H1 (cell line): ENCODE data around the gene S100A14. TPM values are rescaled to one million over a fixed set of nuclear protein-coding genes. Genes with fewer than 3 reads are reported as not detected.

Experiments
- CTCF ChIA-PET: fragments of 300-600 bp; sonication (Branson Sonifier 250); formaldehyde crosslinking; loops from one replicate; lab custom pipeline; 2021; ENCODE audit not compliant: partially characterized antibody; lab: Charles Lee
- POLR2A ChIA-PET: fragments of 300-600 bp; sonication (Branson Sonifier 250); formaldehyde crosslinking; loops from one replicate; lab custom pipeline; 2021; ENCODE audit warnings: inconsistent platforms; ENCODE audit not compliant: partially characterized antibody; lab: Charles Lee
- DNase-seq, 2 experiments: peaks; one replicate each; pipeline versions ENCODE4 v3.0.0 to v3.0.0-alpha.2; 2010 to 2022; ENCODE audit warnings: low spot score in 2 of 2, low read depth in 1 of 2, mixed read lengths in 1 of 2
- FAIRE-seq: peaks from 2 replicates; lab custom pipeline; 2011; peaks lifted over from hg19 to GRCh38; lab: Jason Lieb, UNC
- H2AFZ ChIP-seq: 2 replicates; pipeline ENCODE4 v1.8.1; 2012; ENCODE audit warnings: low read length, inconsistent platforms
- H2AK5ac ChIP-seq: 2 replicates; pipeline ENCODE4 v1.6.1; 2013; ENCODE audit warnings: low read depth, low read length
- H2BK120ac ChIP-seq: replicated peaks from 2 replicates; pipeline ENCODE3; 2013; ENCODE audit warnings: low read depth, low read length, inconsistent platforms
- H2BK12ac ChIP-seq: 2 replicates; pipeline ENCODE4 v1.6.1; 2013; ENCODE audit warnings: low read depth, low read length
- H2BK15ac ChIP-seq: 2 replicates; pipeline ENCODE4 v1.6.1; 2013; ENCODE audit warnings: low read length
- H2BK20ac ChIP-seq: 2 replicates; pipeline ENCODE4 v1.6.1; 2013; ENCODE audit warnings: low read length
- H2BK5ac ChIP-seq: 2 replicates; pipeline ENCODE4 v1.6.1; 2013; ENCODE audit warnings: low read depth, low read length
- H3K14ac ChIP-seq: 2 replicates; pipeline ENCODE4 v1.6.1; 2013; ENCODE audit warnings: inconsistent platforms; ENCODE audit not compliant: insufficient read length
- H3K18ac ChIP-seq: 2 replicates; pipeline ENCODE4 v1.6.1; 2013; ENCODE audit warnings: low read length; ENCODE audit errors: extremely low read depth
- H3K23ac ChIP-seq: 2 replicates; pipeline ENCODE4 v1.6.1; 2013; ENCODE audit warnings: inconsistent platforms; ENCODE audit not compliant: insufficient read length
- H3K23me2 ChIP-seq: 2 replicates; pipeline ENCODE4 v1.6.1; 2013; ENCODE audit warnings: low read depth, low read length
- H3K27ac ChIP-seq: 2 replicates; pipeline ENCODE4 v1.6.1; 2011; ENCODE audit warnings: low read depth, low read length, inconsistent platforms
- H3K27me3 ChIP-seq, 4 experiments: replicated peaks in 1 of 4; 1 replicate in 1 of 4; 2 replicates in 3 of 4; pipeline versions ENCODE4 v1.6.1 to v1.8.1; 2011 to 2013; ENCODE audit warnings: low read length in 3 of 4, mild to moderate bottlenecking in 3 of 4, inconsistent platforms in 2 of 4, mixed read lengths in 2 of 4, moderate library complexity in 1 of 4; ENCODE audit not compliant: control insufficient read depth in 3 of 4, insufficient read depth in 3 of 4; ENCODE audit errors: extremely low read depth in 1 of 4
- H3K36me3 ChIP-seq, 4 experiments: 2 replicates each; pipeline versions ENCODE4 v1.6.1 to v1.8.1; 2011 to 2013; ENCODE audit warnings: mild to moderate bottlenecking in 4 of 4, low read length in 3 of 4, moderate library complexity in 2 of 4, control low read depth in 1 of 4, inconsistent platforms in 1 of 4; ENCODE audit not compliant: insufficient read depth in 4 of 4, control insufficient read depth in 2 of 4
- H3K4ac ChIP-seq: replicated peaks from 2 replicates; pipeline ENCODE3; 2013; ENCODE audit warnings: low read length, low read depth, mixed read lengths, inconsistent platforms; ENCODE audit not compliant: insufficient read length
- H3K4me1 ChIP-seq, 4 experiments: replicated peaks in 1 of 4; 1 replicate in 1 of 4; 2 replicates in 3 of 4; pipeline versions ENCODE4 v1.6.1 to v1.8.1; 2011 to 2013; ENCODE audit warnings: low read length in 3 of 4, inconsistent platforms in 2 of 4, mixed read lengths in 1 of 4; ENCODE audit not compliant: insufficient read depth in 4 of 4, control insufficient read depth in 3 of 4
- H3K4me2 ChIP-seq, 2 experiments: 2 replicates each; pipeline versions ENCODE4 v1.6.1 to v1.8.1; 2011 to 2013; ENCODE audit warnings: low read depth in 2 of 2, low read length in 2 of 2, control low read depth in 1 of 2, inconsistent platforms in 1 of 2, mild to moderate bottlenecking in 1 of 2; ENCODE audit not compliant: insufficient read depth in 1 of 2
- H3K4me3 ChIP-seq, 4 experiments: fragments of 200-600, 300-600 bp in 1 of 4; sonication (generic), shearing (Covaris generic), sonication (Bioruptor Twin) in 1 of 4; 2 replicates each; pipeline versions ENCODE4 v1.5.1 to v1.8.1; 2011 to 2016; ENCODE audit warnings: low read length in 4 of 4, low read depth in 3 of 4, control low read depth in 2 of 4, inconsistent platforms in 2 of 4, mild to moderate bottlenecking in 2 of 4, mixed read lengths in 1 of 4, moderate library complexity in 1 of 4; ENCODE audit not compliant: insufficient read depth in 2 of 4; ENCODE audit errors: extremely low read depth in 1 of 4
- H3K56ac ChIP-seq: replicated peaks from 2 replicates; pipeline ENCODE3; 2013; ENCODE audit warnings: low read depth, mild to moderate bottlenecking, mixed read lengths, low read length, inconsistent platforms; ENCODE audit not compliant: insufficient read length
- H3K79me1 ChIP-seq: 2 replicates; pipeline ENCODE4 v1.6.1; 2013; ENCODE audit warnings: low read depth, low read length, control low read depth
- H3K79me2 ChIP-seq, 2 experiments: 2 replicates each; pipeline versions ENCODE4 v1.6.1 to v1.8.1; 2012 to 2013; ENCODE audit warnings: low read length in 2 of 2, mild to moderate bottlenecking in 2 of 2, inconsistent platforms in 1 of 2; ENCODE audit not compliant: insufficient read depth in 2 of 2, control insufficient read depth in 1 of 2
- H3K9ac ChIP-seq, 4 experiments: replicated peaks in 1 of 4; 1 replicate in 1 of 4; 2 replicates in 3 of 4; pipeline versions ENCODE4 v1.6.1 to v1.8.1; 2011 to 2013; ENCODE audit warnings: low read depth in 3 of 4, low read length in 3 of 4, control low read depth in 2 of 4, mild to moderate bottlenecking in 2 of 4, moderate library complexity in 2 of 4, inconsistent platforms in 1 of 4; ENCODE audit errors: extremely low read depth in 1 of 4
- H3K9me3 ChIP-seq, 2 experiments: 2 replicates each; pipeline versions ENCODE4 v1.6.1 to v1.8.1; 2012 to 2013; ENCODE audit warnings: mild to moderate bottlenecking in 2 of 2, moderate library complexity in 2 of 2, control low read depth in 1 of 2, inconsistent platforms in 1 of 2, low read depth in 1 of 2, low read length in 1 of 2, mixed read lengths in 1 of 2; ENCODE audit not compliant: insufficient read depth in 2 of 2
- H4K20me1 ChIP-seq, 2 experiments: replicated peaks in 1 of 2; 2 replicates each; pipeline versions ENCODE3 to v1.8.1; 2011 to 2013; ENCODE audit warnings: inconsistent platforms in 2 of 2, low read length in 2 of 2, mild to moderate bottlenecking in 1 of 2; ENCODE audit not compliant: insufficient read depth in 2 of 2, control insufficient read depth in 1 of 2
- H4K5ac ChIP-seq: 2 replicates; pipeline ENCODE4 v1.6.1; 2013; ENCODE audit warnings: low read length, low read depth, mixed read lengths, inconsistent platforms; ENCODE audit not compliant: insufficient read length
- H4K8ac ChIP-seq: 2 replicates; pipeline ENCODE4 v1.8.0; 2013; ENCODE audit warnings: mild to moderate bottlenecking, moderate library complexity, low read length, inconsistent platforms; ENCODE audit not compliant: insufficient read depth; ENCODE audit errors: extremely low read depth
- H4K91ac ChIP-seq: replicated peaks from 2 replicates; pipeline ENCODE3; 2013; ENCODE audit warnings: low read length, mixed read lengths, inconsistent platforms; ENCODE audit not compliant: insufficient read length
- CBX5 ChIP-seq: fragments of 300-800, 300-1000 bp; sonication (generic); IDR thresholded peaks from 2 replicates; pipeline ENCODE4 v1.7.1; 2016; ENCODE audit warnings: antibody characterized with exemption, low read length, low read depth
- CHD1 ChIP-seq: IDR thresholded peaks from 2 replicates; pipeline ENCODE4 v1.6.1; 2012; ENCODE audit warnings: low read depth, low read length, improper control_type of control experiment
- CTBP2 ChIP-seq: IDR thresholded peaks from 2 replicates; pipeline ENCODE4 v1.7.0; 2011; ENCODE audit warnings: borderline replicate concordance, mild to moderate bottlenecking, moderate library complexity, mixed read lengths, low read length; ENCODE audit not compliant: insufficient read depth, insufficient read length
- EGR1 ChIP-seq: IDR thresholded peaks from 2 replicates; pipeline ENCODE4 v1.6.1; 2011; ENCODE audit warnings: low read depth, low read length, borderline replicate concordance
- EZH2 ChIP-seq: fragments of 200-600 bp; sonication (generic); IDR thresholded peaks from 2 replicates; pipeline ENCODE4 v1.7.1; 2012; ENCODE audit warnings: low read depth, mild to moderate bottlenecking, moderate library complexity, low read length, inconsistent platforms; ENCODE audit not compliant: severe bottlenecking
- FOSL1 ChIP-seq: IDR thresholded peaks from 2 replicates; pipeline ENCODE4 v1.6.1; 2011; ENCODE audit warnings: mild to moderate bottlenecking, low read depth, low read length, moderate library complexity; ENCODE audit not compliant: insufficient read depth
- JUND ChIP-seq: IDR thresholded peaks from 2 replicates; pipeline ENCODE4 v1.6.1; 2011; ENCODE audit warnings: mild to moderate bottlenecking, improper control_type of control experiment, low read length
- KDM1A ChIP-seq: fragments of 200-600, 300-600 bp; sonication (generic); IDR thresholded peaks from 2 replicates; pipeline ENCODE4 v1.7.1; 2016; ENCODE audit warnings: mild to moderate bottlenecking, low read length, borderline replicate concordance
- NRF1 ChIP-seq: IDR thresholded peaks from 2 replicates; pipeline ENCODE4 v1.6.1; 2011; ENCODE audit warnings: mild to moderate bottlenecking, low read depth, low read length, improper control_type of control experiment
- PHF8 ChIP-seq: fragments of 200-600 bp; sonication (generic); conservative IDR thresholded peaks from 2 replicates; pipeline ENCODE4 v1.7.1; 2012; ENCODE audit warnings: low read depth, mild to moderate bottlenecking, inconsistent platforms, low read length, moderate library complexity
- RXRA ChIP-seq: IDR thresholded peaks from 2 replicates; pipeline ENCODE4 v1.6.1; 2011; ENCODE audit warnings: low read depth, mild to moderate bottlenecking, low read length, moderate library complexity; ENCODE audit not compliant: insufficient read depth
- SIX5 ChIP-seq: IDR thresholded peaks from 2 replicates; pipeline ENCODE4 v1.6.1; 2011; ENCODE audit warnings: mild to moderate bottlenecking, low read depth, low read length
- SP2 ChIP-seq: IDR thresholded peaks from 2 replicates; pipeline ENCODE4 v1.6.1; 2012; ENCODE audit warnings: mild to moderate bottlenecking, low read length, inconsistent platforms
- TAF7 ChIP-seq: optimal IDR thresholded peaks from 2 replicates; pipeline ENCODE3; 2011; ENCODE audit warnings: low read depth, mild to moderate bottlenecking, inconsistent platforms, low read length, moderate library complexity, borderline replicate concordance
- YY1 ChIP-seq: IDR thresholded peaks from 2 replicates; pipeline ENCODE4 v1.6.1; 2011; ENCODE audit warnings: low read depth, mild to moderate bottlenecking, low read length
- polyA plus RNA-seq, 7 experiments: library from polyadenylated mRNA; depleted of rRNA in 3 of 7; stranded (reverse) in 5 of 7; unstranded in 2 of 7; fragments of >200 nt in 5 of 7; fragments of 200-250 nt in 2 of 7; gene quantifications; 1 replicate in 5 of 7; 2 replicates in 1 of 7; 4 replicates in 1 of 7; pipeline versions ENCODE4 v1.2.1 to v1.2.3, GENCODE V29; 2011 to 2013; ENCODE audit warnings: missing spikeins in 2 of 7, mixed read lengths in 2 of 7
- total RNA-seq: library from RNA; stranded (reverse); fragmentation: NEBNext Ultra II Directional; extraction: Animal tissue kit (Norgen Biotek cat#: 25700); gene quantifications from 2 replicates; pipeline ENCODE4 v1.2.1, GENCODE V29; 2021

S100A14 gene
- total and polyA plus RNA-seq, 2 of the 8 experiments (the other 6 are each of a cell fraction or from before 2014, with no cell fraction given), result 1.4 to 5.3 TPM

DNA sequence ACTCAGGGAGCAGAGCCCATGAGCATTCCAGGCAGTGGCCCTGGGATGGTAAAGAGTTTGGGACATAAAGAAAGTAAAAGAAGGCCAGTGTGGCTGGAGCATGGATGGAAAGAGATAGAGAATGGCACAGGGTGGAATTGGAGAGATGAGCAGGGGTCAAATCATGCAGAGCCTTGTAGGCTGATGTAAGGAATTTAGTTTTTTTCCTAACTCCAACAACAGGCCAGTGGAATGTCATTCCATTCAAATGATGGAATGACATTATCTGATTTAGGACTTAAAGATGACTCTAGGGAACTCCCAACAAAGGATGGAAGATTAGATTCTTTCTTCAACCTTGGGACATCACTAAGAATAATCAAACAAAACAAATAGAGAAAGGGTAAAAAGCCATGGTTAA lies 37.6 kb downstream of the S100A14 start:
- Histone ChIP-seq H3K79me1 (no peaks in the 10 kb centered on the region), H3K4me3 (no peak overlapping the region), H3K56ac (no peak overlapping the region), H3K9me3 (peaks cover 0 to 12% of the 10 kb centered on the region in 2 experiments; a peak in 1 of 4 replicates), H3K4me2 (no peak overlapping the region), H3K36me3 (no peaks in the 10 kb centered on the region), H3K79me2 (no peaks in the 10 kb centered on the region), H3K4me1 (peaks cover 0 to 3% (median 0%) of the 10 kb centered on the region in 4 experiments; a peak in 2 of 7 replicates), H3K4ac (no peak overlapping the region), H4K8ac (no peak overlapping the region), H2BK15ac (no peak overlapping the region), H3K23ac (no peak overlapping the region), H3K23me2 (no peaks in the 10 kb centered on the region; the same call in 1 of the 2 replicates), H3K18ac (no peak overlapping the region), H2BK5ac (no peak overlapping the region), H2AFZ (no peak overlapping the region), H3K14ac (no peak overlapping the region), H2BK12ac (no peak overlapping the region), H4K20me1 (no peaks in the 10 kb centered on the region), H3K9ac (no peak overlapping the region), H2BK120ac (no peak overlapping the region), H2BK20ac (no peak overlapping the region), H4K5ac (no peak overlapping the region), H2AK5ac (no peak overlapping the region), H3K27ac (no peak overlapping the region), H4K91ac (no peak overlapping the region), H3K27me3 (no peaks in the 10 kb centered on the region)
- DNase-seq (no peak), FAIRE-seq (no peak)
- POLR2A ChIA-PET, result interaction anchor here (0.9 to 3.6 kb wide), 4 partner anchors 20 to 412 kb away, joined by 3 to 20 read pairs (median 3); partner anchors contain the start of genes CHTOP, RPS27 and S100A13
- CTCF ChIA-PET, result interaction anchor here (1.0 to 4.2 kb wide), 8 partner anchors 10 to 85 kb away, joined by 3 to 64 read pairs (median 10); partner anchors contain the start of genes S100A1, S100A13, S100A14 and S100A16
- no peak for TF ChIP-seq YY1
- TF ChIP-seq CHD1, result no peak
- TF ChIP-seq CBX5, result no peak
- no peak for TF ChIP-seq PHF8
- TF ChIP-seq EGR1, result no peak
- TF ChIP-seq SIX5, result no peak
- no peak for TF ChIP-seq KDM1A
- TF ChIP-seq FOSL1, result no peak
- TF ChIP-seq JUND, result no peak
- TF ChIP-seq CTBP2, result no peak
- no peak for TF ChIP-seq RXRA
- no peak for TF ChIP-seq NRF1
- TF ChIP-seq TAF7, result no peak
- TF ChIP-seq EZH2, result no peak
- TF ChIP-seq SP2, result no peak
